ENCODE results near the gene PNLIPRP2.

GRCh38 chr10:116683821-116684220, 63.1 kb downstream of the PNLIPRP2 start:
- TF ChIP-seq L3MBTL2 (conservative IDR thresholded peaks at IDR 0.05) (no peak), SP1 (IDR thresholded peaks at IDR 0.05) (no peak), ELF4 (IDR thresholded peaks at IDR 0.05) (no peak), PKNOX1 (IDR thresholded peaks at IDR 0.05) (no peak), HDGF (IDR thresholded peaks at IDR 0.05; ENCODE audit: borderline replicate concordance) (no peak), FOXM1 (IDR thresholded peaks at IDR 0.05; ENCODE audit: borderline replicate concordance) (no peak)
